Measurements from ENCODE around the gene EIF3D.

DNA sequence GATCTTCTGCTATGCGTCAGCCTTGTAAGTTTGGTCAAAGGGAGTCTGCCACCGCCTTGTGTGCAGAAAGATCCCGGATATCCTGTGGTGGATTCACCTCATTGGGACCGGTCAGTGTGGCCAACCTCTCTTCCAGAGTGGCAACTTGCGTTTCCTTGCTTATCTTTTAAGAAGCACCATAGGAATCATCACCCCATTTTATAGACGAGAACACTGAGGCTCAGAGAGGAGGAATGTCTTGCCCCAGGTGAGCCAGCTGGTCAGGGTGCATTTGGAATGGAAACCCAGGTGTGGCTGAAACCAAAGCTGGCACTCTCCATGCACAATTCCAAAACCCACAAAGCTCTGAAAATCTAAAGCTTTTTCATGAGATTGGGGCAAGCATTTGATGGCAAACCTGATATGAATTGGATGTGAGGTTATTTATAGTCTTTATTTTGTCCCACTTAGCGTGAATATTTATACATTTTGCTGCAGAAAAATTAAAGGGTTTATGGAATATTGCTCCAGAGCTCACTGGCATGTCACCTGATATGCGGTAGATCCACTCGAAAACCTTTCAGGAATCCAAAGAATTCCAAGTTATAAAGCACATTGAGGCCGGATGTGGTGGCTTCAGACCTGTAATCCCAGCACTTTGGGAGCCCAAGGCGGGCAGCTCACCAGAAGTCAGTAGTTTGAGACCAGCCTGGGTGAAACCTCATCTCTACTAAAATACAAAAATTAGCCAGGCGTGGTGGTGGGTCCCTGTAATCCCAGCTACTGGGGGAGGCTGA is 12.1 kb upstream of the EIF3D start:
- TF ChIP-seq POLR2A (IDR thresholded peaks at IDR 0.05) (no peak), CTCF (IDR thresholded peaks at IDR 0.05) (no peak), EP300 (IDR thresholded peaks at IDR 0.05) (no peak)
